Measurements from ENCODE around the gene COL4A4.
"Not testable (repeated sequence)": the region's sequence is repeated elsewhere in the genome, so short reads cannot be mapped to it uniquely, and the experiment has no call there.

Gene COL4A4

GRCh38 chr2:227183657-227184367, 19.8 kb upstream of the COL4A4 start:
- TF ChIP-seq CTCF (IDR thresholded peaks at IDR 0.05; ENCODE audit: control insufficient read depth, extremely low read depth, insufficient read depth) = no peak

DNA sequence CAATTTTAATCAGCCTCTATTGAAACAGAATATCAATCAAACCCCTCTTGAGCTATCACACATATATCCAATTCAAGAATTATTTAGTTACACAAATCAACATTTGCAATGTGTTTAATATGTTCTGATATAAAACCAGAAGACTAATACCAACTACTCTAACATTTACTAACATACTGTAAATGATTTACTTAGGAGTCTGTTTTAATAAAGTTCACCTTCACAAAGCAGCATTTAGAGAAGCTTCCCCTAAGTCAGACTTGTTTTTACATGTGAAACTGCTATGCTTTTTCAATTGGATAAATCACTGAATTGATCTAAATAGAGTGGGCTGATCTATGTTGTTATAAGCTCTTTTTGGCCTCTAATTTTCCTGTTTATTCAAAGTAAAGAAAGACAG, 18.8 kb upstream of the COL4A4 start:
- TF ChIP-seq CTCF (IDR thresholded peaks at IDR 0.05; ENCODE audit: control insufficient read depth, extremely low read depth, insufficient read depth) = no peak
- H3K4me3 ChIP-seq (ENCODE audit: low read depth, low read length) = no peak overlapping the region
- DNase-seq (ENCODE audit: low read depth) = no peak

More at GRCh38 chr2:227183657-227184367, 19.8 kb upstream of the COL4A4 start:
- DNase-seq (ENCODE audit: low read depth) = no peak
- no peak overlapping the region for H3K4me3 ChIP-seq (ENCODE audit: low read depth, low read length)

- no peak overlapping the region for H3K4me3 ChIP-seq (ENCODE audit: low read depth, low read length)
- DNase-seq (ENCODE audit: low read depth) = no peak
- no peak for TF ChIP-seq CTCF (IDR thresholded peaks at IDR 0.05; ENCODE audit: control insufficient read depth, extremely low read depth, insufficient read depth)
Measured at GRCh38 chr2:227180770-227181169, 16.8 kb upstream of the COL4A4 start.

GRCh38 chr2:227179988-227180685, 16.1 kb upstream of the COL4A4 start:
- DNase-seq (ENCODE audit: low read depth) = no peak
- TF ChIP-seq CTCF (IDR thresholded peaks at IDR 0.05; ENCODE audit: control insufficient read depth, extremely low read depth, insufficient read depth) = no peak
- no peak overlapping the region for H3K4me3 ChIP-seq (ENCODE audit: low read depth, low read length)

GRCh38 chr2:227177592-227178336, 13.8 kb upstream of the COL4A4 start:
- DNase-seq (ENCODE audit: low read depth) = no peak
- H3K4me3 ChIP-seq (ENCODE audit: low read depth, low read length) = no peak overlapping the region
- TF ChIP-seq CTCF (IDR thresholded peaks at IDR 0.05; ENCODE audit: control insufficient read depth, extremely low read depth, insufficient read depth) = no peak

DNA sequence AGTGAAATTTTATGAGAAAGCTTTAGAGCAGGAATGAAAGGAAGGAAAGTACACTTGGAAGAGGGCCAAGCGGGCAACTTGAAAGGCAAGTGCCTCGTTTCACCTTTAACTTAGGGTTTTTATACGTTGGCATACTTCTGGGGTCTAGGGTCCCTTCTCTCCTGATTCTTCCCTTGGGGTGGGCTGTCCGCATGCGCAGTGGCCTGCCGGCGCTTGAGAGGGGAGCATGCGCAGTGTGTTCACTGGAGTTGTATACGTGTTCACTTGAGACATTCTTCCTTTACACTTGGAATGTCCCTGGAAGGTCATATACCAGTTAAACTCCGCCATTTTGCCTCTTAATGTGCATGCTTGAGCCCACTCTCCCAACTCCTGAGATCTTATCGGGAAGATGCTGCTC, 7.8 kb upstream of the COL4A4 start:
- not testable (repeated sequence) for H3K4me3 ChIP-seq (ENCODE audit: low read depth, low read length); DNase-seq (ENCODE audit: low read depth)

GRCh38 chr2:227164763-227165291, 822 bp upstream of the COL4A4 start:
- TF ChIP-seq CTCF (IDR thresholded peaks at IDR 0.05; ENCODE audit: control insufficient read depth, extremely low read depth, insufficient read depth) = no peak
- no peak for DNase-seq (ENCODE audit: low read depth)
- peak overlapping the region; percentile 49 for H3K4me3 ChIP-seq (ENCODE audit: low read depth, low read length)
